HG03280 (cell line): ENCODE results near the gene PPP2R3B.
A peak's percentile ranks its signal among the peaks of the same experiment; 100 is the strongest.
"Not testable (repeated sequence)": the region's sequence is repeated elsewhere in the genome, so short reads cannot be mapped to it uniquely, and the experiment has no call there.

Experiments
- ATAC-seq: cut with Tn5 transposase; IDR thresholded peaks from one replicate; pipeline ENCODE4 v1.9.1; 2021; ENCODE audit warnings: mild to moderate bottlenecking, moderate library complexity; ENCODE audit not compliant: unreplicated experiment

The PPP2R3B gene

GRCh38 chrX:324664-325063, 62.0 kb downstream of the PPP2R3B start:
- ATAC-seq, result not testable (repeated sequence)

GRCh38 chrX:323721-324628, 62.7 kb downstream of the PPP2R3B start:
- ATAC-seq, result no peak

GRCh38 chrX:320126-320783, 66.5 kb downstream of the PPP2R3B start:
- no peak for ATAC-seq

DNA sequence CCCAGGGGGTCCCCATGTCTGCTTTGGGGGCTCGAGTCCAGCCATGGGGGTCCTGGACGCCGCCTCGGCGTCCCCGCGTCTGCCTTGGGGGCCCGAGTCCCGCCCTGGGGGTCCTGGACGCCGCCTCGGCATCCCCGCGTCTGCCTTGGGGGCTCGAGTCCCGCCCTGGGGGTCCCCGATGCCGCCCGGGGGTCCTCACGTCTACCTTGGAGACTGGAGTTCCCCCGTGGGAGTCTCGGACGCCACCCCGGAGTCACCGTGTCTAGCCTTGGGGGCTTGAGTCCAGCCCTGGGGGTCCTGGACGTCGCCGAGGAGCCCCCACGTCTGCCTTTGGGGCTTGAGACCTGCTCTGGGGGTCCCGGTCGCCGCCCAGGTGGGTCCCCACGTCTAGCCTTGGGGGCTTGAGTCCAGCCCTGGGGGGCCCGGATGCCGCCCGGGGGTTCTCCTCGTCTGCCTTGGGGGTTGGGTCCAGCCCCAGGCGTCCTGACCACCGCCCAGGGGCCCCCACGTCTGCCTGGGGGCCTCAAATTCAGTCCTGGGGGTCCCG, 67.1 kb downstream of the PPP2R3B start:
- no peak for ATAC-seq

GRCh38 chrX:318739-319578, 67.7 kb downstream of the PPP2R3B start, which contains the start of gene GTPBP6:
Gene GTPBP6 (minus strand): TSS chrX:318796. CDS start chrX:318787, 9 bp downstream.
- peak; percentile 80 for ATAC-seq

DNA sequence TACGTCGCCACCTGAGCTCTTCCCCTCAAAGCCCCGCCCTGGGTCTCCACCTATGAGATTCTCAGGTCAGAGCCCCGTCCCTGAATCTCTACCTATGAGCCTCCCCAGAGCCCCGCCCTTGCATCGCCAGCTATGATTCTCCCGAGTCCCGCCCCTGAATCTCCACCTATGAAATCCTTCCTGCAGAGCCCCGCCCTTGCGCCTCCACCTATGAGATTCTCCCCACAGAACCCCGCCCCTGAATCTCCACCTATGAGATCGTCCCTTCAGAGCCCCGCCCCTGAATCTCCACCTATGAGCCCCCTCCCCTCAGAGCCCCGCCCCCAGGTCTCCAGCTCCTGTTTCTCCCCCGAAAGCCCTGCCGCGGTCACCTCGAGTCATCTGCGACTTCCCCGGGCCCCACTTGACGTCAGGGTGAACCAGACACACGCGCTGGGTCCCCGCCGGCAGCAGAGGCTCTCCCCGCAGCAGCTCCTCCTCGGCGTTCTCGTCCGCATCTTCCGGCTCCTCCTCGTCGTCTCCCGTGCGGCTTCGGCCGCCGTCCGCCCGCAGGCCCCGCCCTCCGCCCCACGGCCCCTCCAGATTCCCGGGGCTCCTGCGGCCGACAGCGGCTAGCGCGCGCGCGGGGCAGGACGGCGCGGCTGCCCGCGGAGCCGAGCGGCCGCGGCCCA, 68.5 kb downstream of the PPP2R3B start:
- ATAC-seq, result peak; percentile 59

- ATAC-seq, result no peak
Observed at GRCh38 chrX:317424-318067, 69.2 kb downstream of the PPP2R3B start.

DNA sequence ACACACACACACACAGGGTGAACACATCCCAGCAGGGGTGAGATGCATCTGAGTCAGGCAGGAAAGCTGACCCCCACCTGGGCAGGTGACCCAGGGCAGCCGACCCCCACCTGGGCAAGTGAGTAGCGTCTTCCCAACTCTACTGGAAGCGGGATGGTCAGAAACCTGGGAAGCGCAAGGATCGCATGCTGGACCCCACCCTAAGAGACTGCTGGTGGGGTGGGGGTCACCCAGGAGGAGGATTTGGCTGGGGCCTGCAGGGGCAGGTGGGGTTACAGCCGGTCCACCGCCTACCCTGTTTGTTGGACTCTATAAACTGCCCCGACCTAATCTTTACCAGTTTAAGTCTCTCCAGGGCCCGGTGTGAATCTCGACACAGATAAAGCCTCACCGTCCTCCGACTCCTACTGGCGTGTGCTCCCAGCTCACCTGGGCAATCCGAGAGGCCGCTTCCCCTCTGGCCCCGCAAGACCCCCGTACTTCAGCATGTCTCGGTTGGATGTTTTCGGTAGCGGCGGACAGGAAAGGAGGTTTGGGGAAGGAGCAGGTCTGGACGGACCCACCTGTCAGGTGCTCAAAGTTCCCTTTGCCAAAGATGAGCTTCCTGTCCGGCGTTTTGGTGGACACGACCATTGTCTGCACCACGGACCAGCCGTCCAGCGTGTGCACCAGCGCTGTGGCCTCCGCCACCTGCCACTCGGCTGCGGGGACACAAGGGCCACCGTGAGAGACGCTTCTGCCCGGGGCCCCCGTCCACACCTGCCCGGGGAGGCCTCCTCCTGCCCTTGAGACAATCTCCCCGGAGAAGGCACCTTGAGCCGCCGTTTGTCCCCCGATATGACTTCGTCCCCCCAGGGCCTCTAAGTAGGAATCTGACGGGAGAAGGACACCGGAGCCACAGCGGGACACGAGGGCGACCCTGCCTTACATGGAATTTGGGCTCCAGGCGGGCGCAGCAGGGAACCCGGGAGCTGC, 70.1 kb downstream of the PPP2R3B start:
- no peak for ATAC-seq

GRCh38 chrX:314781-315595, 71.7 kb downstream of the PPP2R3B start:
- ATAC-seq, result no peak

GRCh38 chrX:314049-314448, 72.7 kb downstream of the PPP2R3B start:
- ATAC-seq, result no peak

GRCh38 chrX:313546-313945, 73.2 kb downstream of the PPP2R3B start:
- no peak for ATAC-seq

DNA sequence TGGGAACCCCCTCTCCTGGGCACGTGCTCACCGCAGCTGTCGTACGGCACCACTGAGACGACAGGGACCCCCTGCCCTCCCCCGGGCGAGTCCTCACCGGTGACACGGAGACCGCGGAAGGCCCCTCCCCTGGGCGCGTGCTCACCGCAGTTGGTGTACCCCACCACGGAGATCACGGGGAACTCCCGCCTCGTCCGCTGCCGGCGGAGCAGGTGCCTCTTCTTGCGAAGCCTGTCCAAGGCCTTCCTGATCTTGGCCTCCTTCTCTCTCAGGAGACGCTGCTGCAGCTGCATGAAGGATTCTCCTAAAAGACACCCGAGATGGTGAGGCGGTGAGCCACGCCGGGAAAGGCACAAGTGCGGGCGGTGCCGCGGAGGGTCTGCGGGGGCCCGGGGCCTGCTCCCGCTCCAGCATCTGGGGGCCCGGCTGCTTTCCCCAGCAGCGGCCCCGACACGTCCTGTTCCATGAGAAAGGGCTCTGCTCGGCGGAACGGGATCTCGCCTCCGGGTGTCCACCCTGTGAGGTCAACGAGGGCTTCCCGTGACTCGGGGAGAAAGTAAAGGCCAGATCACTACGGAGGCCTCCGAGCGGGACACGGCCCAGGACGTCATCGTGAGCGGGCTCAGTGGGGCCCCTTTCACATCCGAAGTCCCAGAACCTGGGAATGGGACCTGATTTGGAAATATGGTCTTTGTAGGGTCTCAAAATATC, 73.9 kb downstream of the PPP2R3B start:
- no peak for ATAC-seq

GRCh38 chrX:311156-312129, 75.3 kb downstream of the PPP2R3B start:
- ATAC-seq, result no peak

- ATAC-seq, result no peak
Observed at GRCh38 chrX:310621-311155, 76.0 kb downstream of the PPP2R3B start.

GRCh38 chrX:308821-309520, 77.7 kb downstream of the PPP2R3B start:
- ATAC-seq, result no peak
